NCI-H1417 (cell line): ENCODE measurements around the gene C9orf72.
"Not testable (repeated sequence)": the region's sequence is repeated elsewhere in the genome, so short reads cannot be mapped to it uniquely, and the experiment has no call there.

ENCODE experiments used
- DNase-seq, 3 experiments: peaks; one replicate each; lab custom pipeline; 2025; lab: John Stamatoyannopoulos, UW

C9orf72 gene

GRCh38 chr9:27514551-27514950 lies 58.7 kb downstream of the C9orf72 start:
- DNase-seq, result no peak

- no peak for DNase-seq
Observed at GRCh38 chr9:27511771-27512170, 61.5 kb downstream of the C9orf72 start.

GRCh38 chr9:27510780-27511179 lies 62.5 kb downstream of the C9orf72 start:
- DNase-seq, result no peak

GRCh38 chr9:27506981-27507380 lies 66.3 kb downstream of the C9orf72 start:
- DNase-seq, result no peak

- DNase-seq, result no peak
Observed at GRCh38 chr9:27505744-27506161, 67.5 kb downstream of the C9orf72 start.

- no peak for DNase-seq
Observed at GRCh38 chr9:27504259-27504658, 69.0 kb downstream of the C9orf72 start.

GRCh38 chr9:27503623-27504022 lies 69.7 kb downstream of the C9orf72 start:
- DNase-seq, result no peak

- DNase-seq, result not testable (repeated sequence)
Observed at GRCh38 chr9:27500902-27501301, 72.4 kb downstream of the C9orf72 start.

- no peak for DNase-seq
Observed at GRCh38 chr9:27499451-27499850, 73.8 kb downstream of the C9orf72 start.

- DNase-seq, result no peak
Observed at GRCh38 chr9:27497883-27498417, 75.3 kb downstream of the C9orf72 start.
